HepG2 (cell line): ENCODE data around the gene DPP7. TPM values are rescaled to one million over a fixed set of nuclear protein-coding genes. Genes with fewer than 3 reads are reported as not detected.

Source experiments
- CHD2 ChIP-seq: IDR thresholded peaks from 2 replicates; pipeline ENCODE4 v1.6.1; 2011; ENCODE audit warnings: low read depth, low read length, improper control_type of control experiment
- KDM1A ChIP-seq: IDR thresholded peaks from 2 replicates; pipeline ENCODE4 v1.6.1; 2016; ENCODE audit warnings: missing compliant biosample characterization
- REXO4 ChIP-seq: sonication (generic); formaldehyde crosslinking; IDR thresholded peaks from 2 replicates; pipeline ENCODE4 v1.8.0; 2022; ENCODE audit warnings: missing genetic modification reagents, mild to moderate bottlenecking, borderline replicate concordance
- ZBTB38 ChIP-seq: sonication (generic); formaldehyde crosslinking; IDR thresholded peaks from 2 replicates; pipeline ENCODE4 v1.5.1; 2020; ENCODE audit warnings: mild to moderate bottlenecking, missing genetic modification reagents
- ZNF260 ChIP-seq: sonication (generic); formaldehyde crosslinking; IDR thresholded peaks from 2 replicates; pipeline ENCODE4 v1.4.0; 2020; ENCODE audit warnings: missing genetic modification reagents, low read depth, mild to moderate bottlenecking, borderline replicate concordance
- ZNF350 ChIP-seq: sonication (generic); formaldehyde crosslinking; IDR thresholded peaks from 2 replicates; pipeline ENCODE4 v1.4.0; 2020; ENCODE audit warnings: mild to moderate bottlenecking, low read depth, missing genetic modification reagents, borderline replicate concordance
- ZNF510 ChIP-seq: sonication (generic); formaldehyde crosslinking; IDR thresholded peaks from 2 replicates; pipeline ENCODE4 v1.4.0; 2020; ENCODE audit warnings: low read depth, mild to moderate bottlenecking, missing genetic modification reagents
- ZNF547 ChIP-seq: sonication (generic); formaldehyde crosslinking; IDR thresholded peaks from 2 replicates; pipeline ENCODE4 v1.5.1; 2020; ENCODE audit warnings: mild to moderate bottlenecking, missing genetic modification reagents
- polyA plus RNA-seq, 8 experiments: library from polyadenylated mRNA; depleted of rRNA in 3 of 8; stranded (reverse) in 7 of 8; unstranded in 1 of 8; fragments of >200 nt; fragmentation: Illumina TruSeq in 4 of 8; extraction: Trizol in 4 of 8; gene quantifications; 2 replicates each; pipeline versions ENCODE4 v1.2.1 to v1.2.3, GENCODE V29; 2011 to 2016; ENCODE audit warnings: low read depth in 4 of 8, missing spikeins in 1 of 8, mixed read lengths in 1 of 8; ENCODE audit not compliant: insufficient read depth in 1 of 8
- total RNA-seq, 5 experiments: library from RNA; depleted of rRNA; stranded (reverse); fragments of >200 nt; fragmentation: Illumina TruSeq; extraction: Trizol; gene quantifications; 2 replicates each; pipeline ENCODE4 v1.2.3, GENCODE V29; 2016; ENCODE audit warnings: low read depth in 1 of 5
- TF ChIP-seq, protein P1 (sequence below): sonication (generic); formaldehyde crosslinking; IDR thresholded peaks from 2 replicates; pipeline ENCODE4 v1.4.0; 2020; ENCODE audit warnings: missing genetic modification reagents
- TF ChIP-seq, protein P2 (sequence below): sonication (generic); formaldehyde crosslinking; IDR thresholded peaks from 2 replicates; pipeline ENCODE4 v1.5.1; 2020; ENCODE audit warnings: mild to moderate bottlenecking, missing genetic modification reagents, borderline replicate concordance
- TF ChIP-seq, protein P3 (sequence below): fragments of 450-650 bp; IDR thresholded peaks from 2 replicates; pipeline ENCODE4 v1.6.1; 2016
- TF ChIP-seq, protein P4 (sequence below): sonication (generic); formaldehyde crosslinking; IDR thresholded peaks from 2 replicates; pipeline ENCODE4 v1.9.0; 2021; ENCODE audit warnings: missing genetic modification reagents, mild to moderate bottlenecking, borderline replicate concordance
- TF ChIP-seq, protein P5 (sequence below): sonication (generic); formaldehyde crosslinking; IDR thresholded peaks from 2 replicates; pipeline ENCODE4 v1.8.0; 2023; ENCODE audit warnings: mild to moderate bottlenecking, missing genetic modification reagents
- TF ChIP-seq, protein P6 (sequence below): sonication (generic); formaldehyde crosslinking; IDR thresholded peaks from 2 replicates; pipeline ENCODE4 v1.4.0; 2020; ENCODE audit warnings: missing genetic modification reagents, borderline replicate concordance
- TF ChIP-seq, protein P7 (sequence below): sonication (generic); IDR thresholded peaks from 2 replicates; pipeline ENCODE4 v1.6.1; 2016; ENCODE audit warnings: low read depth, borderline replicate concordance

The DPP7 gene
- total and polyA plus RNA-seq, 2 of the 13 experiments (the other 11 are each of a cell fraction or from before 2014, with no cell fraction given) = 1.2 to 4.5 TPM

DNA sequence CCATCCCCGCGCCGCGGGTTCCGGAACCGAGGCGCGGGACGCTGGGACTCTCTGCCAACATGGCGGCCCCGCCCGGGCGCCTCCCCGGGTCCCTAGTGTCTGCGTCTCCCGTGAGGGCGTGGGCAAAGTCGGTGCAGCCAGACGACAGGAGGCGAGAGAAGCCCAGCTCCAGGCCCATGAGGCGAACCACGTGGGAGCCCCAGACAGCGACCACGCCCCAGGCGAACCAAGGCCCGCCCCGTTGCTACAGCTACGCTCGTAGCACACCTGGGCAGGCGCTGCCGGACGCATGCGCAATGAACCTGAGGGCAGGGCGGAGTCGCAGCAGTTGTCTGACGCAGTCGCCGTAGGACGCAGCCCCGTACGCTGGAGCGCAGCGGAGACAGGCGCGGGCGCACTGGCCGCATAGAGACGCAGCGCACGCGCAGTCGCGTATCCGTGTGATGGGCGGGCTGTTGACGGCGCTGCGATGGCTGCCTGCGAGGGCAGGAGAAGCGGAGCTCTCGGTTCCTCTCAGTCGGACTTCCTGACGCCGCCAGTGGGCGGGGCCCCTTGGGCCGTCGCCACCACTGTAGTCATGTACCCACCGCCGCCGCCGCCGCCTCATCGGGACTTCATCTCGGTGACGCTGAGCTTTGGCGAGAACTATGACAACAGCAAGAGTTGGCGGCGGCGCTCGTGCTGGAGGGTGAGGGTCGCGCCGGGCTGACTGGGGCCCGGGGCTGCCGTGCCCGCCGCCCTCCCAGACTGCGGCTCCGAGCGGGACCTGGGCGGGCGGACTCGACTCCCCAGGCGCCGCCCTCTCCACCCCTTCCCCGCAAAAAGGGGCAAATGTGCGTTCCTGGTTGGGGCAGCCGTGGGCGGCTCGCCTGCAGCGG, 27.8 kb downstream of the DPP7 start, which contains the start of gene MAN1B1 (continued):
- TF ChIP-seq, protein P1, sequence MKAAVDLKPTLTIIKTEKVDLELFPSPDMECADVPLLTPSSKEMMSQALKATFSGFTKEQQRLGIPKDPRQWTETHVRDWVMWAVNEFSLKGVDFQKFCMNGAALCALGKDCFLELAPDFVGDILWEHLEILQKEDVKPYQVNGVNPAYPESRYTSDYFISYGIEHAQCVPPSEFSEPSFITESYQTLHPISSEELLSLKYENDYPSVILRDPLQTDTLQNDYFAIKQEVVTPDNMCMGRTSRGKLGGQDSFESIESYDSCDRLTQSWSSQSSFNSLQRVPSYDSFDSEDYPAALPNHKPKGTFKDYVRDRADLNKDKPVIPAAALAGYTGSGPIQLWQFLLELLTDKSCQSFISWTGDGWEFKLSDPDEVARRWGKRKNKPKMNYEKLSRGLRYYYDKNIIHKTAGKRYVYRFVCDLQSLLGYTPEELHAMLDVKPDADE = no peak
- TF ChIP-seq REXO4 (CRISPR knock-in tag) = no peak
- TF ChIP-seq CHD2 = peak; percentile 20; the same call in 1 of the 2 replicates
- no peak for TF ChIP-seq ZNF510
- TF ChIP-seq, protein P2, sequence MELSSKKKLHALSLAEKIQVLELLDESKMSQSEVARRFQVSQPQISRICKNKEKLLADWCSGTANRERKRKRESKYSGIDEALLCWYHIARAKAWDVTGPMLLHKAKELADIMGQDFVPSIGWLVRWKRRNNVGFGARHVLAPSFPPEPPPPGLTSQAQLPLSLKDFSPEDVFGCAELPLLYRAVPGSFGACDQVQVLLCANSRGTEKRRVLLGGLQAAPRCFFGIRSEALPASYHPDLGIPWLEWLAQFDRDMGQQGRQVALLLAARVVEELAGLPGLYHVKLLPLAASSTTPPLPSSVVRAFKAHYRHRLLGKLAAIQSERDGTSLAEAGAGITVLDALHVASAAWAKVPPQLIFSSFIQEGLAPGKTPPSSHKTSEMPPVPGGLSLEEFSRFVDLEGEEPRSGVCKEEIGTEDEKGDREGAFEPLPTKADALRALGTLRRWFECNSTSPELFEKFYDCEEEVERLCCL (CRISPR knock-in tag) = no peak
- TF ChIP-seq, protein P3, sequence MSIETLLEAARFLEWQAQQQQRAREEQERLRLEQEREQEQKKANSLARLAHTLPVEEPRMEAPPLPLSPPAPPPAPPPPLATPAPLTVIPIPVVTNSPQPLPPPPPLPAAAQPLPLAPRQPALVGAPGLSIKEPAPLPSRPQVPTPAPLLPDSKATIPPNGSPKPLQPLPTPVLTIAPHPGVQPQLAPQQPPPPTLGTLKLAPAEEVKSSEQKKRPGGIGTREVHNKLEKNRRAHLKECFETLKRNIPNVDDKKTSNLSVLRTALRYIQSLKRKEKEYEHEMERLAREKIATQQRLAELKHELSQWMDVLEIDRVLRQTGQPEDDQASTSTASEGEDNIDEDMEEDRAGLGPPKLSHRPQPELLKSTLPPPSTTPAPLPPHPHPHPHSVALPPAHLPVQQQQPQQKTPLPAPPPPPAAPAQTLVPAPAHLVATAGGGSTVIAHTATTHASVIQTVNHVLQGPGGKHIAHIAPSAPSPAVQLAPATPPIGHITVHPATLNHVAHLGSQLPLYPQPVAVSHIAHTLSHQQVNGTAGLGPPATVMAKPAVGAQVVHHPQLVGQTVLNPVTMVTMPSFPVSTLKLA = peak; percentile 95
- TF ChIP-seq, protein P4, sequence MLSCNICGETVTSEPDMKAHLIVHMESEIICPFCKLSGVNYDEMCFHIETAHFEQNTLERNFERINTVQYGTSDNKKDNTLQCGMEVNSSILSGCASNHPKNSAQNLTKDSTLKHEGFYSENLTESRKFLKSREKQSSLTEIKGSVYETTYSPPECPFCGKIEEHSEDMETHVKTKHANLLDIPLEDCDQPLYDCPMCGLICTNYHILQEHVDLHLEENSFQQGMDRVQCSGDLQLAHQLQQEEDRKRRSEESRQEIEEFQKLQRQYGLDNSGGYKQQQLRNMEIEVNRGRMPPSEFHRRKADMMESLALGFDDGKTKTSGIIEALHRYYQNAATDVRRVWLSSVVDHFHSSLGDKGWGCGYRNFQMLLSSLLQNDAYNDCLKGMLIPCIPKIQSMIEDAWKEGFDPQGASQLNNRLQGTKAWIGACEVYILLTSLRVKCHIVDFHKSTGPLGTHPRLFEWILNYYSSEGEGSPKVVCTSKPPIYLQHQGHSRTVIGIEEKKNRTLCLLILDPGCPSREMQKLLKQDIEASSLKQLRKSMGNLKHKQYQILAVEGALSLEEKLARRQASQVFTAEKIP (CRISPR knock-in tag) = no peak
- TF ChIP-seq ZNF350 (CRISPR knock-in tag) = peak; percentile 54; the same call in 1 of the 2 replicates
- peak; percentile 73; the same call in 1 of the 2 replicates for TF ChIP-seq ZNF547 (CRISPR knock-in tag)
- TF ChIP-seq, protein P5, sequence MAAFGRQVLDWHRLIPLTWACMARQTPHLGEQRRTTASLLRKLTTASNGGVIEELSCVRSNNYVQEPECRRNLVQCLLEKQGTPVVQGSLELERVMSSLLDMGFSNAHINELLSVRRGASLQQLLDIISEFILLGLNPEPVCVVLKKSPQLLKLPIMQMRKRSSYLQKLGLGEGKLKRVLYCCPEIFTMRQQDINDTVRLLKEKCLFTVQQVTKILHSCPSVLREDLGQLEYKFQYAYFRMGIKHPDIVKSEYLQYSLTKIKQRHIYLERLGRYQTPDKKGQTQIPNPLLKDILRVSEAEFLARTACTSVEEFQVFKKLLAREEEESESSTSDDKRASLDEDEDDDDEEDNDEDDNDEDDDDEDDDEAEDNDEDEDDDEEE (CRISPR knock-in tag) = peak; percentile 57; the same call in 1 of the 2 replicates
- no peak for TF ChIP-seq ZNF260 (CRISPR knock-in tag)
- TF ChIP-seq ZBTB38 = no peak; the same call in 1 of the 2 replicates
- TF ChIP-seq KDM1A = no peak; the same call in 1 of the 2 replicates
- TF ChIP-seq, protein P6, sequence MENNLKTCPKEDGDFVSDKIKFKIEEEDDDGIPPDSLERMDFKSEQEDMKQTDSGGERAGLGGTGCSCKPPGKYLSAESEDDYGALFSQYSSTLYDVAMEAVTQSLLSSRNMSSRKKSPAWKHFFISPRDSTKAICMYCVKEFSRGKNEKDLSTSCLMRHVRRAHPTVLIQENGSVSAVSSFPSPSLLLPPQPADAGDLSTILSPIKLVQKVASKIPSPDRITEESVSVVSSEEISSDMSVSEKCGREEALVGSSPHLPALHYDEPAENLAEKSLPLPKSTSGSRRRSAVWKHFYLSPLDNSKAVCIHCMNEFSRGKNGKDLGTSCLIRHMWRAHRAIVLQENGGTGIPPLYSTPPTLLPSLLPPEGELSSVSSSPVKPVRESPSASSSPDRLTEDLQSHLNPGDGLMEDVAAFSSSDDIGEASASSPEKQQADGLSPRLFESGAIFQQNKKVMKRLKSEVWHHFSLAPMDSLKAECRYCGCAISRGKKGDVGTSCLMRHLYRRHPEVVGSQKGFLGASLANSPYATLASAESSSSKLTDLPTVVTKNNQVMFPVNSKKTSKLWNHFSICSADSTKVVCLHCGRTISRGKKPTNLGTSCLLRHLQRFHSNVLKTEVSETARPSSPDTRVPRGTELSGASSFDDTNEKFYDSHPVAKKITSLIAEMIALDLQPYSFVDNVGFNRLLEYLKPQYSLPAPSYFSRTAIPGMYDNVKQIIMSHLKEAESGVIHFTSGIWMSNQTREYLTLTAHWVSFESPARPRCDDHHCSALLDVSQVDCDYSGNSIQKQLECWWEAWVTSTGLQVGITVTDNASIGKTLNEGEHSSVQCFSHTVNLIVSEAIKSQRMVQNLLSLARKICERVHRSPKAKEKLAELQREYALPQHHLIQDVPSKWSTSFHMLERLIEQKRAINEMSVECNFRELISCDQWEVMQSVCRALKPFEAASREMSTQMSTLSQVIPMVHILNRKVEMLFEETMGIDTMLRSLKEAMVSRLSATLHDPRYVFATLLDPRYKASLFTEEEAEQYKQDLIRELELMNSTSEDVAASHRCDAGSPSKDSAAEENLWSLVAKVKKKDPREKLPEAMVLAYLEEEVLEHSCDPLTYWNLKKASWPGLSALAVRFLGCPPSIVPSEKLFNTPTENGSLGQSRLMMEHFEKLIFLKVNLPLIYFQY (CRISPR knock-in tag) = peak; percentile 55; the same call in 1 of the 2 replicates
- TF ChIP-seq, protein P7, sequence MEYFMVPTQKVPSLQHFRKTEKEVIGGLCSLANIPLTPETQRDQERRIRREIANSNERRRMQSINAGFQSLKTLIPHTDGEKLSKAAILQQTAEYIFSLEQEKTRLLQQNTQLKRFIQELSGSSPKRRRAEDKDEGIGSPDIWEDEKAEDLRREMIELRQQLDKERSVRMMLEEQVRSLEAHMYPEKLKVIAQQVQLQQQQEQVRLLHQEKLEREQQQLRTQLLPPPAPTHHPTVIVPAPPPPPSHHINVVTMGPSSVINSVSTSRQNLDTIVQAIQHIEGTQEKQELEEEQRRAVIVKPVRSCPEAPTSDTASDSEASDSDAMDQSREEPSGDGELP = peak; percentile 63; the same call in 1 of the 2 replicates
